Gastroesophageal sphincter (tissue), 3 donors: Measurements from ENCODE around the gene ODC1.

Source experiments
- CTCF ChIP-seq, 4 experiments: fragments of 200-600 bp in 2 of 4; fragments of 450-650 bp in 2 of 4; sonication (generic) in 1 of 4; IDR thresholded peaks; one replicate each; pipeline ENCODE4 v1.5.1; 2017 to 2019; ENCODE audit warnings: antibody characterized with exemption in 4 of 4, mild to moderate bottlenecking in 2 of 4, moderate library complexity in 2 of 4
- POLR2A ChIP-seq, 2 donors: fragments of 450-650 bp; IDR thresholded peaks; one replicate each; pipeline ENCODE4 v1.6.1; 2017; ENCODE audit warnings: antibody characterized with exemption in 2 of 2, mild to moderate bottlenecking in 2 of 2, moderate library complexity in 1 of 2

- TF ChIP-seq CTCF (IDR thresholded peaks at IDR 0.05) (no peak), POLR2A (IDR thresholded peaks at IDR 0.05) (no peak)
Observed at GRCh38 chr2:10413991-10414451, 34.1 kb downstream of the ODC1 start.
